Hematopoietic multipotent progenitor cell treated with erythropoietin and hydrocortisone succinate and interleukin-3 and kit ligand, for 15 days (in vitro differentiated cells): Measurements from ENCODE around the gene CSF3.

Experiments
- DNase-seq: peaks from one replicate; pipeline ENCODE4 v3.0.0-alpha.2; 2015; ENCODE audit warnings: low spot score

CSF3 gene

GRCh38 chr17:40024901-40025300 lies 9.7 kb downstream of the CSF3 start:
- no peak for DNase-seq

GRCh38 chr17:40025559-40025958 lies 10.3 kb downstream of the CSF3 start:
- DNase-seq: no peak

- no peak for DNase-seq
Observed at GRCh38 chr17:40025991-40026815, 11.0 kb downstream of the CSF3 start.

- DNase-seq: peak; percentile 86
Observed at GRCh38 chr17:40026816-40027613, 11.8 kb downstream of the CSF3 start.

GRCh38 chr17:40027614-40028012 lies 12.4 kb downstream of the CSF3 start:
- DNase-seq: no peak

- no peak for DNase-seq
Observed at GRCh38 chr17:40028595-40028994, 13.4 kb downstream of the CSF3 start.

GRCh38 chr17:40031706-40032105 lies 16.5 kb downstream of the CSF3 start:
- DNase-seq: no peak

GRCh38 chr17:40032322-40033320 lies 17.4 kb downstream of the CSF3 start:
- no peak for DNase-seq

- DNase-seq: no peak
Observed at GRCh38 chr17:40033339-40033738, 18.1 kb downstream of the CSF3 start.

- DNase-seq: no peak
Observed at GRCh38 chr17:40034426-40035161, 19.4 kb downstream of the CSF3 start.

- no peak for DNase-seq
Observed at GRCh38 chr17:40035162-40035559, 19.9 kb downstream of the CSF3 start.

GRCh38 chr17:40038882-40039513 lies 23.8 kb downstream of the CSF3 start:
- DNase-seq: peak; percentile 30

GRCh38 chr17:40041196-40041595 lies 26.0 kb downstream of the CSF3 start:
- no peak for DNase-seq

GRCh38 chr17:40056379-40057015 lies 41.3 kb downstream of the CSF3 start:
- DNase-seq: no peak

- no peak for DNase-seq
Observed at GRCh38 chr17:40058186-40058784, 43.0 kb downstream of the CSF3 start.

- no peak for DNase-seq
Observed at GRCh38 chr17:40058865-40059264, 43.6 kb downstream of the CSF3 start.

GRCh38 chr17:40059729-40060475 lies 44.7 kb downstream of the CSF3 start:
- no peak for DNase-seq

- DNase-seq: no peak
Observed at GRCh38 chr17:40060887-40061608, 45.8 kb downstream of the CSF3 start.
